ENCODE data around the gene HAUS1.

The HAUS1 gene

DNA sequence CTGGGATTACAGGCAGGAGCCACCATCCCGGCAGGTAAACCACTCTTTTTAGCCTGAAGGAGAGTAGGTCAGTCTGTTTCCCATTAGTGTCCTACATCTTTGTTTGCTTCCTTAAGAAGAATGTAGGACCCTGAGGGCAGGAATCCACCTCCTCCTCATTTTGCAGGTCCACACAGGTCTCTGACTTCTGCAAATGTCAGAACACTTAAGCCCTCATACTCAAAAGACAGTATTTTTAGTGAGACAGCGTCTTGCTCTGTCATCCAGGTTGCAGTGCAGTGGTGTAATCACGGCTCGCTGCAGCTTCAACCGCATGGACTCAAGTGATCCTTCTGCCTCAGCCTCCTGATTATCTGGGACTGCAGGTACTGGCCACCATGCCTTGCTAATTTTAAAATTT, 41.4 kb upstream of the HAUS1 start:
- Histone ChIP-seq H3K79me2 (ENCODE audit: control insufficient read depth, low read length) (no peaks in the 10 kb centered on the region), H3K4me3 (ENCODE audit: low read length) (no peak overlapping the region), H4K20me1 (ENCODE audit: control insufficient read depth, insufficient read depth, low read depth, low read length) (no peaks in the 10 kb centered on the region), H3K4me2 (ENCODE audit: low read length) (no peak overlapping the region), H3K9me3 (ENCODE audit: control insufficient read depth, insufficient read depth, low read length) (no peaks in the 10 kb centered on the region), H3K36me3 (ENCODE audit: control insufficient read depth, low read length) (no peaks in the 10 kb centered on the region), H3K27me3 (ENCODE audit: control insufficient read depth, low read length) (no peaks in the 10 kb centered on the region), H3F3A (ENCODE audit: control insufficient read depth, insufficient read depth) (no peaks in the 10 kb centered on the region), H3K27ac (ENCODE audit: low read depth, low read length) (no peak overlapping the region), H3K4me1 (ENCODE audit: control insufficient read depth, low read length) (peaks cover 8% of the 10 kb centered on the region), H3K9me2 (replicated peaks; ENCODE audit: control insufficient read depth, low read length) (no peaks in the 10 kb centered on the region)
- TF ChIP-seq, protein P1, sequence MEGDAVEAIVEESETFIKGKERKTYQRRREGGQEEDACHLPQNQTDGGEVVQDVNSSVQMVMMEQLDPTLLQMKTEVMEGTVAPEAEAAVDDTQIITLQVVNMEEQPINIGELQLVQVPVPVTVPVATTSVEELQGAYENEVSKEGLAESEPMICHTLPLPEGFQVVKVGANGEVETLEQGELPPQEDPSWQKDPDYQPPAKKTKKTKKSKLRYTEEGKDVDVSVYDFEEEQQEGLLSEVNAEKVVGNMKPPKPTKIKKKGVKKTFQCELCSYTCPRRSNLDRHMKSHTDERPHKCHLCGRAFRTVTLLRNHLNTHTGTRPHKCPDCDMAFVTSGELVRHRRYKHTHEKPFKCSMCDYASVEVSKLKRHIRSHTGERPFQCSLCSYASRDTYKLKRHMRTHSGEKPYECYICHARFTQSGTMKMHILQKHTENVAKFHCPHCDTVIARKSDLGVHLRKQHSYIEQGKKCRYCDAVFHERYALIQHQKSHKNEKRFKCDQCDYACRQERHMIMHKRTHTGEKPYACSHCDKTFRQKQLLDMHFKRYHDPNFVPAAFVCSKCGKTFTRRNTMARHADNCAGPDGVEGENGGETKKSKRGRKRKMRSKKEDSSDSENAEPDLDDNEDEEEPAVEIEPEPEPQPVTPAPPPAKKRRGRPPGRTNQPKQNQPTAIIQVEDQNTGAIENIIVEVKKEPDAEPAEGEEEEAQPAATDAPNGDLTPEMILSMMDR (IDR thresholded peaks at IDR 0.05; ENCODE audit: low read depth, low read length, poor library complexity, severe bottlenecking), result no peak
- TF ChIP-seq EZH2phosphoT487 (IDR thresholded peaks at IDR 0.05; ENCODE audit: borderline replicate concordance, low read length), result no peak

GRCh38 chr18:46067438-46068007, 36.7 kb upstream of the HAUS1 start:
- H3K36me3 ChIP-seq (ENCODE audit: control insufficient read depth, low read length), result no peaks in the 10 kb centered on the region
- H3K27me3 ChIP-seq (ENCODE audit: control insufficient read depth, low read length), result peaks cover 18% of the 10 kb centered on the region
- H3K79me2 ChIP-seq (ENCODE audit: control insufficient read depth, low read length), result no peaks in the 10 kb centered on the region
- peak overlapping the region; percentile 40 for H3K4me2 ChIP-seq (ENCODE audit: low read length)
- peaks cover 23% of the 10 kb centered on the region for H3K4me1 ChIP-seq (ENCODE audit: control insufficient read depth, low read length)
- H3F3A ChIP-seq (ENCODE audit: control insufficient read depth, insufficient read depth), result no peaks in the 10 kb centered on the region
- no peak overlapping the region for H3K27ac ChIP-seq (ENCODE audit: low read depth, low read length)
- no peaks in the 10 kb centered on the region for H3K9me3 ChIP-seq (ENCODE audit: control insufficient read depth, insufficient read depth, low read length)
- no peaks in the 10 kb centered on the region for H4K20me1 ChIP-seq (ENCODE audit: control insufficient read depth, insufficient read depth, low read depth, low read length)
- no peaks in the 10 kb centered on the region for H3K9me2 ChIP-seq (replicated peaks; ENCODE audit: control insufficient read depth, low read length)
- TF ChIP-seq, protein P1 (IDR thresholded peaks at IDR 0.05; ENCODE audit: low read depth, low read length, poor library complexity, severe bottlenecking), result no peak
- no peak for TF ChIP-seq EZH2phosphoT487 (IDR thresholded peaks at IDR 0.05; ENCODE audit: borderline replicate concordance, low read length)
- H3K4me3 ChIP-seq (ENCODE audit: low read length), result peak overlapping the region; percentile 1

DNA sequence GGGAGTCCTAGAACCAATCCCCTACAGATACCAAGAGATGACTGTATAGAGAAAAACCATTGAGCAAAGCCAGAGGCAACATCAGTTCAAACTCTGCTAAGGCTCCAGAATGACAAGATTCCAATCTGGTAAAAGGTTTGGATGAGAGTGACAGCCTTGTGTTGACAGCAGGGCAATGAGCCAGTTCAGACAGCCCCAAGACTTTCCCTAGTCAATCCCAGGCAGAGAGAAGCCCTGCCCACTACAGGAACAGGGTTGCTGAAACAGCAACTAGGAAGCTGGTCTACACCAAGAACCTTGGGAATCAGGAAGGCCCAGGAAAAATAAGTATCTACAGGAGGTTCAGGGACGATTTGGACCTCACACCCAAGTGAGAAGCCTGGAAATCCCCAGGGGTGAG, 35.4 kb upstream of the HAUS1 start:
- Histone ChIP-seq H3K4me2 (ENCODE audit: low read length) (no peak overlapping the region), H3K27ac (ENCODE audit: low read depth, low read length) (no peak overlapping the region), H3K36me3 (ENCODE audit: control insufficient read depth, low read length) (no peaks in the 10 kb centered on the region)

More for the DNA sequence above, 35.4 kb upstream of the HAUS1 start:
- peaks cover 23% of the 10 kb centered on the region for H3K4me1 ChIP-seq (ENCODE audit: control insufficient read depth, low read length)
- no peak overlapping the region for H3K4me3 ChIP-seq (ENCODE audit: low read length)
- no peaks in the 10 kb centered on the region for H3F3A ChIP-seq (ENCODE audit: control insufficient read depth, insufficient read depth)
- H3K79me2 ChIP-seq (ENCODE audit: control insufficient read depth, low read length), result no peaks in the 10 kb centered on the region
- no peaks in the 10 kb centered on the region for H4K20me1 ChIP-seq (ENCODE audit: control insufficient read depth, insufficient read depth, low read depth, low read length)
- no peaks in the 10 kb centered on the region for H3K9me3 ChIP-seq (ENCODE audit: control insufficient read depth, insufficient read depth, low read length)
- H3K27me3 ChIP-seq (ENCODE audit: control insufficient read depth, low read length), result peaks cover 19% of the 10 kb centered on the region
- no peak for TF ChIP-seq EZH2phosphoT487 (IDR thresholded peaks at IDR 0.05; ENCODE audit: borderline replicate concordance, low read length)
- TF ChIP-seq, protein P1 (IDR thresholded peaks at IDR 0.05; ENCODE audit: low read depth, low read length, poor library complexity, severe bottlenecking), result no peak
- no peaks in the 10 kb centered on the region for H3K9me2 ChIP-seq (replicated peaks; ENCODE audit: control insufficient read depth, low read length)

Data from DOHH2 (cell line).